ENCODE measurements around the gene MXRA5.

GRCh38 chrX:3312109-3312508 is 34.3 kb downstream of the MXRA5 start:
- no peak for TF ChIP-seq GTF2F1 (IDR thresholded peaks at IDR 0.05; ENCODE audit: borderline replicate concordance, low read depth, low read length)
- TF ChIP-seq CTCF (IDR thresholded peaks at IDR 0.05; ENCODE audit: control extremely low read depth in 1 of 3, insufficient read depth in 1 of 3, low read depth in 1 of 3, low read length in 3 of 3): no peak
- TF ChIP-seq ASH2L (IDR thresholded peaks at IDR 0.05; ENCODE audit: low read length): no peak
- no peak for TF ChIP-seq MAFK (IDR thresholded peaks at IDR 0.05; ENCODE audit: low read depth, low read length)
- TF ChIP-seq MAX (IDR thresholded peaks at IDR 0.05): no peak
- TF ChIP-seq JUN (IDR thresholded peaks at IDR 0.05; ENCODE audit: low read depth, low read length): no peak
- TF ChIP-seq EGR1 (IDR thresholded peaks at IDR 0.05; ENCODE audit: borderline replicate concordance, low read depth, low read length): no peak
- TF ChIP-seq USF2 (IDR thresholded peaks at IDR 0.05; ENCODE audit: low read length): no peak
- no peak for TF ChIP-seq POU5F1 (IDR thresholded peaks at IDR 0.05; ENCODE audit: low read depth, low read length)
- no peak for TF ChIP-seq POLR2AphosphoS5 (IDR thresholded peaks at IDR 0.05; ENCODE audit: low read depth, low read length)
- TF ChIP-seq CREB1 (IDR thresholded peaks at IDR 0.05): no peak
